OCI-LY3 (cell line): ENCODE measurements around the gene KCNMA1.

ENCODE experiments used
- H2AFZ ChIP-seq: fragments of 200-600, 300-600 bp; shearing (Covaris generic); 2 replicates; pipeline ENCODE4 v1.6.0; 2014; ENCODE audit warnings: antibody characterized with exemption, low read depth, low read length
- H3K27ac ChIP-seq: fragments of 200-600, 300-600 bp; sonication (generic); 2 replicates; pipeline ENCODE4 v1.5.1; 2014; ENCODE audit warnings: mild to moderate bottlenecking, low read length, moderate library complexity, mixed read lengths
- H3K27me3 ChIP-seq: fragments of 200-600, 300-600 bp; sonication (generic); 2 replicates; pipeline ENCODE4 v1.6.1; 2014; ENCODE audit warnings: low read depth, low read length, mixed read lengths
- H3K36me3 ChIP-seq: fragments of 200-600, 300-600 bp; sonication (generic); replicated peaks from 2 replicates; pipeline ENCODE3; 2014; ENCODE audit warnings: low read depth, low read length, mixed read lengths
- H3K4me1 ChIP-seq: fragments of 300-600, 200-600 bp; sonication (generic); 2 replicates; pipeline ENCODE4 v1.6.1; 2014; ENCODE audit warnings: low read length, mixed read lengths
- H3K4me2 ChIP-seq: fragments of 200-600, 300-600 bp; sonication (generic); 2 replicates; pipeline ENCODE4 v1.6.1; 2014; ENCODE audit warnings: low read length, mixed read lengths
- H3K4me3 ChIP-seq: fragments of 300-600, 200-600 bp; sonication (generic); 2 replicates; pipeline ENCODE4 v1.5.1; 2014; ENCODE audit warnings: antibody characterized with exemption, mild to moderate bottlenecking, low read length, moderate library complexity
- H3K79me2 ChIP-seq: fragments of 300-600, 200-600 bp; shearing (Covaris generic); 2 replicates; pipeline ENCODE4 v1.6.1; 2014; ENCODE audit warnings: mild to moderate bottlenecking, low read length, mixed read lengths
- H3K9ac ChIP-seq: fragments of 300-600, 200-600 bp; shearing (Covaris generic); 2 replicates; pipeline ENCODE4 v1.6.0; 2014; ENCODE audit warnings: mild to moderate bottlenecking, low read length, moderate library complexity
- H3K9me3 ChIP-seq: fragments of 200-600, 300-600 bp; shearing (Covaris generic); 2 replicates; pipeline ENCODE4 v1.6.1; 2014; ENCODE audit warnings: low read length, mixed read lengths; ENCODE audit not compliant: insufficient read depth
- H4K20me1 ChIP-seq: fragments of 200-600, 300-600 bp; sonication (generic); 2 replicates; pipeline ENCODE4 v1.6.1; 2016; ENCODE audit warnings: low read length, mixed read lengths; ENCODE audit not compliant: insufficient read depth
- EZH2phosphoT487 ChIP-seq: fragments of 200-600 bp; shearing (Covaris generic); IDR thresholded peaks from 2 replicates; pipeline ENCODE4 v1.6.1; 2018; ENCODE audit warnings: antibody characterized with exemption, mixed run types, low read depth
- TF ChIP-seq, protein P1 (sequence below): fragments of 200-600, 300-600 bp; sonication (generic); IDR thresholded peaks from 2 replicates; pipeline ENCODE4 v1.5.1; 2014; ENCODE audit warnings: antibody characterized with exemption, low read length, low read depth

The KCNMA1 gene

DNA sequence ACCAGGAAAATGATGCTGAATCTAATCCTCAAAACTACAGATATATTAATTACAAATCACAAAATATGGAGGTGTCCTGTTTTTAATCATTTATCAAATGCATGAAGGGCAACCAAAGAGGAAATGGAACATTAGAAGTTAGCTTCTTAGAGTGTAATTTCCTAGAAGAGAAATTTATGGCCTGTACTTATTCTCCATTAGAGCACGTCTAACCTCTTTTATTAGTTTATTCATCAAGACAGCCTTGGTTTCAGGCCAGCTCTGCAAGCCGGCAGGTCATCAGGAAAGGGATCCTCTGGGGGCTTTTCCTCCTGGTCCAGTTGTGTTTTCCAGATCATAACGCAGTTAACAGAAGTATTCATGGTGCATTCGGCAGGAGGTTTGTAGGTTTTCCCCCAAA is 517.6 kb downstream of the KCNMA1 start:
- Histone ChIP-seq H3K27ac (no peak overlapping the region), H3K9ac (no peak overlapping the region), H3K4me1 (no peaks in the 10 kb centered on the region), H3K36me3 (no peaks in the 10 kb centered on the region), H3K4me3 (no peak overlapping the region), H3K79me2 (no peaks in the 10 kb centered on the region), H4K20me1 (no peaks in the 10 kb centered on the region), H3K4me2 (no peak overlapping the region), H3K27me3 (no peaks in the 10 kb centered on the region), H3K9me3 (no peaks in the 10 kb centered on the region), H2AFZ (no peak overlapping the region)
- TF ChIP-seq EZH2phosphoT487 = no peak
- TF ChIP-seq, protein P1, sequence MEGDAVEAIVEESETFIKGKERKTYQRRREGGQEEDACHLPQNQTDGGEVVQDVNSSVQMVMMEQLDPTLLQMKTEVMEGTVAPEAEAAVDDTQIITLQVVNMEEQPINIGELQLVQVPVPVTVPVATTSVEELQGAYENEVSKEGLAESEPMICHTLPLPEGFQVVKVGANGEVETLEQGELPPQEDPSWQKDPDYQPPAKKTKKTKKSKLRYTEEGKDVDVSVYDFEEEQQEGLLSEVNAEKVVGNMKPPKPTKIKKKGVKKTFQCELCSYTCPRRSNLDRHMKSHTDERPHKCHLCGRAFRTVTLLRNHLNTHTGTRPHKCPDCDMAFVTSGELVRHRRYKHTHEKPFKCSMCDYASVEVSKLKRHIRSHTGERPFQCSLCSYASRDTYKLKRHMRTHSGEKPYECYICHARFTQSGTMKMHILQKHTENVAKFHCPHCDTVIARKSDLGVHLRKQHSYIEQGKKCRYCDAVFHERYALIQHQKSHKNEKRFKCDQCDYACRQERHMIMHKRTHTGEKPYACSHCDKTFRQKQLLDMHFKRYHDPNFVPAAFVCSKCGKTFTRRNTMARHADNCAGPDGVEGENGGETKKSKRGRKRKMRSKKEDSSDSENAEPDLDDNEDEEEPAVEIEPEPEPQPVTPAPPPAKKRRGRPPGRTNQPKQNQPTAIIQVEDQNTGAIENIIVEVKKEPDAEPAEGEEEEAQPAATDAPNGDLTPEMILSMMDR = no peak

DNA sequence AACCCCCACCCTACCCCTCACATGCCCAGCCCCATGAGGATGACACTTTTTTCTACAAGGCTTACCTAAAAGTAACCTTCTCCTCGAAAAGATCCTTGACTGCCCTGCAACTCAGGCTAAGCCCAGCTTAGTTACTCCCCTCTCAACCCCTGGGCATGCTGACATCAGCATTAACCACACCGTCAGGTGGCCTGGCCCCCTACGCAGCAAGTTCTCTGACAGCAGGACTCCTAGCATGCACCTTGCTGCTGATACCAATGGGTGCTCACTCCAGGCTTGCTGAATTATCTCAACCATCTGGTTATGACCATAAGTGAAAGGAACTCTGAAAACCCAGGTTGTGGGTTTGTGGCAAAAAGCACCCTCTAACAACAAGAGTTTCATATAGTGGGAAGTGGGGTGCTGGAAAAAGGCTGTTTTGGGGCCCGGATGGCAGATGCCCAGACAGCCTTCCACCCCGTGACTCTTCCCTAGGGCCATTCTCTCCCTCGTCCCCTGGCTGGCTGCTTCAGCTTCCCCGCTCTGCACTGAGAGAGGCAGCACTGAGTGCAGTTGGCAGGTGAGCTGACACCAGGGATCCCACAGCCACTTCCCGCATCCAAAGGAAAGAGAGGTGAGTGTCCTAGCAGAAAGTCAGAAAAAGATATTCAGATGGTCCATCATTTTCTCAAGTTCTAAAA is 518.9 kb downstream of the KCNMA1 start:
- Histone ChIP-seq H3K27ac (no peak overlapping the region), H3K9ac (no peak overlapping the region), H3K4me2 (no peak overlapping the region), H2AFZ (no peak overlapping the region), H3K36me3 (no peaks in the 10 kb centered on the region), H3K4me3 (no peak overlapping the region), H3K27me3 (no peaks in the 10 kb centered on the region), H3K9me3 (no peaks in the 10 kb centered on the region), H4K20me1 (no peaks in the 10 kb centered on the region), H3K79me2 (no peaks in the 10 kb centered on the region), H3K4me1 (no peaks in the 10 kb centered on the region)
- TF ChIP-seq, protein P1 = no peak

DNA sequence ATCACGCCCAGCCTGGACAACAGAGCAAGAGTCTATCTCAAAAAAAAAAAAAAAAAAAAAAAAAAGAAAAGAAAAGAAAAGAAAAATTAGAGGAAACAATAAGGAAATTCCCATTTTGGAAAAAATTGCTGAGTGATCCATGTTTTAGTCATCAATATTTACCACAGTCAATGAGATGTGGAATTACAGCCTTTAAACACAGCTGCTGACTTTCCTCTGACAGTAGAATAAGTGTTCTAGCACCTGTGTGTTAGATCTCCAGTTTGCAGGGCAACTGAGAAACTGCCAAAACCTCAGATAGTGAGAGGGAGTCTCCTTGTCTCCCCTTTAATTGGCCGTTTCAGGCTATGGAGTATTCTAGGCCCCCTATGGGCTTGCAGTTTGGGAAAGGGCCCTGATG is 520.1 kb downstream of the KCNMA1 start:
- Histone ChIP-seq H3K27me3 (no peaks in the 10 kb centered on the region), H2AFZ (no peak overlapping the region), H3K9ac (no peak overlapping the region), H3K36me3 (no peaks in the 10 kb centered on the region), H3K4me2 (no peak overlapping the region), H3K79me2 (no peaks in the 10 kb centered on the region), H3K27ac (no peak overlapping the region), H4K20me1 (no peaks in the 10 kb centered on the region), H3K4me3 (no peak overlapping the region), H3K9me3 (no peaks in the 10 kb centered on the region), H3K4me1 (no peaks in the 10 kb centered on the region)
- TF ChIP-seq, protein P1 = no peak
- no peak for TF ChIP-seq EZH2phosphoT487

DNA sequence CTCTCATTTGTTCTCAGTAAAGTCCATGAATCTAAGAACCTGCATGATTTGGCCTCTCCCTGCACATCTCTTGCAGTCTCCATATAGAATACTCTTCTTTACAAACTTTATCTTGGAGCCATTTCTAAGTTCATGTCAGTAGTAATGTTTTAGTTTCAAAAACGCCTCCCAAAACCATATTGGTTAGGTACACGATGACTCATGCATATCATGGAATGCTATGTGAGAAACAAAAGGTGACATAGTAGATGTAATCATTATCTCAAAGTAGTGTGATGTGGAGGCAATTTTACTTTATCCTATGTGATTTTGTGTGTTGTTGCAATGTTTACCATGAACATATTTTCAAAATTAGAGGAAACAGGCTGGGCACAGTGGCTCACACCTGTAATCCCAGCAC is 520.7 kb downstream of the KCNMA1 start:
- Histone ChIP-seq H4K20me1 (peaks cover 4% of the 10 kb centered on the region; the same call in 1 of the 2 replicates), H3K27ac (no peak overlapping the region), H3K9me3 (no peaks in the 10 kb centered on the region), H3K9ac (no peak overlapping the region), H3K79me2 (no peaks in the 10 kb centered on the region), H3K4me3 (no peak overlapping the region), H3K36me3 (no peaks in the 10 kb centered on the region), H3K4me1 (0 out of 2 replicates have a peak, but pooled peaks cover 2% of the 10 kb centered on the region), H3K4me2 (no peak overlapping the region), H2AFZ (no peak overlapping the region), H3K27me3 (no peaks in the 10 kb centered on the region)
- TF ChIP-seq, protein P1 = no peak
- TF ChIP-seq EZH2phosphoT487 = no peak
